Mesenchymal stem cell (in vitro differentiated cells and primary cell): ENCODE measurements around the gene SNRNP48. TPM values are rescaled to one million over a fixed set of nuclear protein-coding genes. Genes with fewer than 3 reads are reported as not detected.
A peak's percentile ranks its signal among the peaks of the same experiment; 100 is the strongest.

Experiments
- DNase-seq: peaks from one replicate; pipeline ENCODE4 v3.0.0-alpha.2; 2013
- H2AFZ ChIP-seq: one replicate; pipeline ENCODE4 v1.6.1; 2013; ENCODE audit warnings: low read depth, mild to moderate bottlenecking, control low read depth, inconsistent platforms, low read length, moderate library complexity
- H2AK5ac ChIP-seq: 2 replicates; pipeline ENCODE4 v1.6.1; 2013; ENCODE audit warnings: low read length, moderate library complexity, mild to moderate bottlenecking, inconsistent platforms; ENCODE audit not compliant: severe bottlenecking
- H2BK120ac ChIP-seq: one replicate; pipeline ENCODE4 v1.6.1; 2013; ENCODE audit warnings: low read depth, mild to moderate bottlenecking, inconsistent platforms, low read length, moderate library complexity
- H2BK12ac ChIP-seq, 2 experiments: one replicate each; pipeline ENCODE4 v1.6.1; 2013; ENCODE audit warnings: inconsistent platforms in 2 of 2, low read length in 2 of 2, mild to moderate bottlenecking in 2 of 2, moderate library complexity in 2 of 2, control low read depth in 1 of 2
- H2BK15ac ChIP-seq: one replicate; pipeline ENCODE4 v1.6.1; 2013; ENCODE audit warnings: mild to moderate bottlenecking, low read depth, inconsistent platforms; ENCODE audit not compliant: poor library complexity, severe bottlenecking
- H2BK5ac ChIP-seq: 2 replicates; pipeline ENCODE4 v1.6.1; 2013; ENCODE audit warnings: low read depth, mild to moderate bottlenecking, low read length, control low read depth, inconsistent platforms; ENCODE audit not compliant: poor library complexity, severe bottlenecking
- H3K14ac ChIP-seq, 2 experiments: one replicate each; pipeline ENCODE4 v1.6.1; 2013; ENCODE audit warnings: inconsistent platforms in 2 of 2, low read length in 2 of 2, control low read depth in 1 of 2, mild to moderate bottlenecking in 1 of 2, moderate library complexity in 1 of 2
- H3K18ac ChIP-seq, 2 experiments: one replicate each; pipeline ENCODE4 v1.6.1; 2013; ENCODE audit warnings: inconsistent platforms in 2 of 2, low read length in 2 of 2, control low read depth in 1 of 2, low read depth in 1 of 2, mild to moderate bottlenecking in 1 of 2
- H3K23ac ChIP-seq, 2 experiments: one replicate each; pipeline ENCODE4 v1.6.1; 2013; ENCODE audit warnings: inconsistent platforms in 2 of 2, low read length in 2 of 2, mild to moderate bottlenecking in 2 of 2, moderate library complexity in 2 of 2, control low read depth in 1 of 2
- H3K27ac ChIP-seq: 2 replicates; pipeline ENCODE4 v1.5.1; 2013; ENCODE audit warnings: mild to moderate bottlenecking, moderate library complexity, low read length, control low read depth, inconsistent platforms; ENCODE audit not compliant: poor library complexity, severe bottlenecking
- H3K27me3 ChIP-seq, 2 experiments: 2 replicates each; pipeline versions ENCODE4 v1.6.1 to v1.7.0; 2013; ENCODE audit warnings: low read length in 2 of 2, mild to moderate bottlenecking in 2 of 2, moderate library complexity in 2 of 2, control low read depth in 1 of 2, inconsistent platforms in 1 of 2; ENCODE audit not compliant: control insufficient read depth in 1 of 2, insufficient read depth in 1 of 2
- H3K36me3 ChIP-seq, 2 experiments: 2 replicates each; pipeline versions ENCODE4 v1.6.1 to v1.7.0; 2013; ENCODE audit warnings: low read length in 2 of 2, control low read depth in 1 of 2, inconsistent platforms in 1 of 2, low read depth in 1 of 2, mild to moderate bottlenecking in 1 of 2; ENCODE audit not compliant: insufficient read depth in 2 of 2, control insufficient read depth in 1 of 2
- H3K4ac ChIP-seq, 2 experiments: one replicate each; pipeline ENCODE4 v1.6.1; 2013; ENCODE audit warnings: inconsistent platforms in 2 of 2, low read length in 2 of 2, mild to moderate bottlenecking in 2 of 2, moderate library complexity in 2 of 2, control low read depth in 1 of 2, low read depth in 1 of 2
- H3K4me1 ChIP-seq: 2 replicates; pipeline ENCODE4 v1.6.1; 2013; ENCODE audit warnings: low read depth, low read length, control low read depth; ENCODE audit not compliant: control insufficient read depth, insufficient read depth
- H3K4me2 ChIP-seq: 2 replicates; pipeline ENCODE4 v1.6.1; 2013; ENCODE audit warnings: low read length, mild to moderate bottlenecking, inconsistent platforms; ENCODE audit not compliant: poor library complexity, severe bottlenecking
- H3K4me3 ChIP-seq, 2 experiments: 2 replicates each; pipeline versions ENCODE4 v1.5.1 to v1.7.0; 2013; ENCODE audit warnings: low read length in 2 of 2, mild to moderate bottlenecking in 2 of 2, control low read depth in 1 of 2, low read depth in 1 of 2; ENCODE audit not compliant: insufficient read depth in 1 of 2
- H3K79me1 ChIP-seq: replicated peaks from 2 replicates; pipeline ENCODE4 v1.6.1; 2013; ENCODE audit warnings: mild to moderate bottlenecking, control low read depth, low read length, inconsistent platforms; ENCODE audit not compliant: poor library complexity, severe bottlenecking
- H3K9ac ChIP-seq: 2 replicates; pipeline ENCODE4 v1.7.0; 2013; ENCODE audit warnings: mild to moderate bottlenecking, low read length, moderate library complexity
- H3K9me3 ChIP-seq: 2 replicates; pipeline ENCODE4 v1.7.0; 2013; ENCODE audit warnings: mild to moderate bottlenecking, low read length; ENCODE audit not compliant: control insufficient read depth
- H4K8ac ChIP-seq: one replicate; pipeline ENCODE4 v1.6.1; 2013; ENCODE audit warnings: inconsistent platforms, mild to moderate bottlenecking, low read length, moderate library complexity
- H4K91ac ChIP-seq: one replicate; pipeline ENCODE4 v1.6.1; 2013; ENCODE audit warnings: mild to moderate bottlenecking, low read length, inconsistent platforms
- WGBS: methylation state at CpG from one replicate; pipeline ENCODE4 v1.1.7; 2013; ENCODE audit warnings: mixed read lengths; 5-methylcytosine and 5-hydroxymethylcytosine counted together
- polyA plus RNA-seq, 2 experiments: library from polyadenylated mRNA; stranded (reverse); fragments of 200-250 nt; gene quantifications; one replicate each; pipeline ENCODE4 v1.2.3, GENCODE V29; 2013

SNRNP48 gene, protein sequence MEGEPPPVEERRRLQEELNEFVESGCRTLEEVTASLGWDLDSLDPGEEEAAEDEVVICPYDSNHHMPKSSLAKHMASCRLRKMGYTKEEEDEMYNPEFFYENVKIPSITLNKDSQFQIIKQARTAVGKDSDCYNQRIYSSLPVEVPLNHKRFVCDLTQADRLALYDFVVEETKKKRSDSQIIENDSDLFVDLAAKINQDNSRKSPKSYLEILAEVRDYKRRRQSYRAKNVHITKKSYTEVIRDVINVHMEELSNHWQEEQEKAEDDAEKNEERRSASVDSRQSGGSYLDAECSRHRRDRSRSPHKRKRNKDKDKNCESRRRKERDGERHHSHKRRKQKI
- polyA plus RNA-seq (2013, experiment 1 of 2): 9.5 TPM
- polyA plus RNA-seq (2013, experiment 2 of 2): 10.3 TPM

DNA sequence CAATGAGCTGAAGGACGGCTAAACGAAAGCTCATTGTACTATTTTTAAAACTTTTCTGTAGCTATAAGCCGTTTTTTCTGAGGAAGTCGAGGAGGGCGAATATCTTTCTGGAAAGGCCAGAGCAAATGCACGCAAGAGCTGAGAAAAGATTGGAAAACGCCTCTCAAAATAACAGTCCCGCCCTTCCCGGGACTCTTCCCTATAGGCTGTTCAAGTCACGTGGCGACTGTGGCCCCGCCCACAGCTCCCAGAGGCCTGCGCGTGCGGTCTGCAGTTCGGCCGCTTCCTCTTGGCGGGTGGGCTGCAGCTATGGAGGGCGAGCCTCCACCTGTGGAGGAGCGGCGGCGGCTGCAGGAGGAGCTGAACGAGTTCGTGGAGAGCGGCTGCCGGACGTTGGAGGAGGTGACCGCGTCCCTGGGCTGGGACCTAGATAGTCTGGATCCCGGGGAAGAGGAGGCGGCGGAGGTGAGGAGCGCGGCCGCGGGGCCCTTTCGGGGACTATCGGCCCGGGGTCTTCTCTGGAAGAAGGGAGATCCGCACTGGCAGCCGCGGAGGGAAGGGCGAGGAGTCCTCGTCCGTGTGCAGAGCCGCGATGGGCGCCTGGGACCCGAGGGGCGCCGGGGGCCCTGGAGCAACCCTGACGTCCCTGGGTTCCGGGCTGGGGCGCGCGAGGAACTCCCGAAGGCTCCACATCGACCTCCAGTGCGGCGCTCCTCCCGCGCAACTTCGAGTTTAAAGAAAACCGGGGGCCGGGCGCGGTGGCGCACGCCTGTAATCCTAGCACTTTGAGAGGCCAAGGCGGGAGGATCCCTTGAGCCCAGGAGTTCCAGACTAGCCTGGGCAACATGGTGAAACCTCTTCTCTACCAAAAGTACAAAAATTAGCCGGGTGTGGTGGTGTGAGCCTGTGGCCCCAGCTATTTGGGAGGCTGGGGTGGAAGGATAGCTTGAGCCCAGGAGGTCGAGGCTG, at the start of gene SNRNP48:
Gene SNRNP48 (plus strand): TSS at position 250 of the 969 bp plus-strand sequence. CDS start 60 bp downstream, at position 310.
- Histone ChIP-seq H3K27ac (peak within 1 kb of the TSS; percentile 78), H2BK12ac (no peak within 1 kb of the TSS), H3K36me3 (peaks cover 5 to 18% of the 10 kb centered on the region in 2 experiments), H2BK15ac (peak within 1 kb of the TSS; percentile 69), H3K14ac (peak within 1 kb of the TSS in 1 of 2 experiments; percentile 31), H3K9me3 (no peaks in the 10 kb centered on the region), H3K4ac (no peak within 1 kb of the TSS), H3K79me1 (peaks cover 6% of the 10 kb centered on the region), H3K4me2 (peak within 1 kb of the TSS; percentile 72), H2BK120ac (peak within 1 kb of the TSS; percentile 89), H2AFZ (peak within 1 kb of the TSS; percentile 19), H3K4me3 (peak within 1 kb of the TSS; percentile 88), H3K27me3 (no peaks in the 10 kb centered on the region), H4K91ac (peak within 1 kb of the TSS; percentile 88), H2BK5ac (no peak within 1 kb of the TSS), H3K9ac (peak within 1 kb of the TSS; percentile 86), H3K23ac (no peak within 1 kb of the TSS), H4K8ac (peak within 1 kb of the TSS; percentile 85), H3K4me1 (peaks cover 5% of the 10 kb centered on the region), H2AK5ac (no peak within 1 kb of the TSS), H3K18ac (peak within 1 kb of the TSS; percentile 67 to 96)
- WGBS: under 1% methylated on average over 66 of the region's 72 CpGs
- DNase-seq: peak; percentile 95

DNA sequence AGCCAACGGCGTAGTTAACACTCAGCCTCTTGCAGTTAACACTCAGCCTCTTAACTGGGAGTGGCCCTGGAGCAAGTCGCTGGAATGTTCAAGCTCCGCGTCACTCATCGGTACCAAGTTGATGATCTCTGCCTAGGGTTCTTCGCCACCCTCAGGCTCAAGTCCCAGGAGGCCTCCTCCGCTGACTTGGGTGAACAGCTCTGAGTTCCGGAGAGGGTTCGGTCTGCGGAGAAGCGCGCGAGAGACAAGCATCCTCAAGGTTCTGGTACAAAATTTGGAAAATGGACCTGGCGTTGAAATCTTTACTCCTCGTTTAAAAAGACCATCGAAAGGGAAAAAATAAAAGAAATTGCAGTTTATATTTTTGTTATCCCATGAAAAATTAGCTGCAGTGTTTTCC, 49.4 kb upstream of the SNRNP48 start:
- Histone ChIP-seq H3K36me3 (no peaks in the 10 kb centered on the region), H3K27me3 (peaks cover 0 to 41% of the 10 kb centered on the region in 2 experiments), H4K8ac (no peak overlapping the region)

DNA sequence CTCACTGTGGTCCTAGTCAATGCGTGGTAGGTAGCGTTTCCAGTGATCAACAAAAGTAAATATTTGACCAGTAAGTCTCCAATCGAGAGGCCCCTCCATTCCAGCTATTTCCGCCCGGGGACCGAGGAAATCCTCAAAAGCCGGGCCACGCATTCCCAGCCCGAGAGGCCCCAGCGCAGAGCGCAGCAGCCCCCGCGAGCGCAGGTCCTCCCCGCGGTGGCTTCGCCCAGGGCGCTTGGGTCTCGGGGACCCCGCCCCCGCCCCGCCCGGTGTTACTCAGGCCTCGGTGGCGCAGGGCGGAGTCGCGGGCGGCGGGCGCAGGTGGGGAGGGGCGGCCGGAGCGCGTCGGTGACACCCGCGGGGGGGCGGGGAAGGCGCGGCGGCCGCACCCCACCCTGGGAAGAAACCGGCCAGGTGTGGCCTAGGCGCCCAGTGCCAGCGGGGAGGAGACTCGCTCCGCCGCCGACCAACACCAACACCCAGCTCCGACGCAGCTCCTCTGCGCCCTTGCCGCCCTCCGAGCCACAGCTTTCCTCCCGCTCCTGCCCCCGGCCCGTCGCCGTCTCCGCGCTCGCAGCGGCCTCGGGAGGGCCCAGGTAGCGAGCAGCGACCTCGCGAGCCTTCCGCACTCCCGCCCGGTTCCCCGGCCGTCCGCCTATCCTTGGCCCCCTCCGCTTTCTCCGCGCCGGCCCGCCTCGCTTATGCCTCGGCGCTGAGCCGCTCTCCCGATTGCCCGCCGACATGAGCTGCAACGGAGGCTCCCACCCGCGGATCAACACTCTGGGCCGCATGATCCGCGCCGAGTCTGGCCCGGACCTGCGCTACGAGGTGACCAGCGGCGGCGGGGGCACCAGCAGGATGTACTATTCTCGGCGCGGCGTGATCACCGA, 48.6 kb upstream of the SNRNP48 start, which contains the start of gene DSP:
Gene DSP (plus strand): TSS at position 497 of the 890 bp plus-strand sequence. CDS start 245 bp downstream, at position 742.
- Histone ChIP-seq H2BK120ac (no peak within 1 kb of the TSS), H3K4me2 (peak within 1 kb of the TSS; percentile 85), H3K23ac (peak within 1 kb of the TSS in 1 of 2 experiments; percentile 90), H3K18ac (peak within 1 kb of the TSS in 1 of 2 experiments; percentile 71), H3K14ac (peak within 1 kb of the TSS in 1 of 2 experiments; percentile 89), H3K27me3 (peaks cover 0 to 41% of the 10 kb centered on the region in 2 experiments), H2BK5ac (peak within 1 kb of the TSS; percentile 37), H2AK5ac (no peak within 1 kb of the TSS), H3K27ac (peak within 1 kb of the TSS; percentile 66), H3K4me1 (peaks cover 6% of the 10 kb centered on the region), H3K36me3 (no peaks in the 10 kb centered on the region), H3K4me3 (peak within 1 kb of the TSS; percentile 70 to 79), H2BK15ac (peak within 1 kb of the TSS; percentile 80), H3K9ac (peak within 1 kb of the TSS; percentile 70), H4K8ac (peak within 1 kb of the TSS; percentile 29), H3K9me3 (no peaks in the 10 kb centered on the region), H2AFZ (peak within 1 kb of the TSS; percentile 72), H3K79me1 (peaks cover 4% of the 10 kb centered on the region), H2BK12ac (peak within 1 kb of the TSS in 1 of 2 experiments; percentile 67), H3K4ac (peak within 1 kb of the TSS; percentile 25 to 32), H4K91ac (peak within 1 kb of the TSS; percentile 34)
- under 1% methylated on average over 78 of the region's 105 CpGs for WGBS
- peak; percentile 41 for DNase-seq

More for the DNA sequence above, 49.4 kb upstream of the SNRNP48 start:
- peak; percentile 18 for DNase-seq
- Histone ChIP-seq H3K4ac (no peak overlapping the region), H2BK5ac (no peak overlapping the region), H3K23ac (no peak overlapping the region), H4K91ac (no peak overlapping the region), H3K27ac (no peak overlapping the region), H3K4me3 (peak overlapping the region in 1 of 2 experiments; percentile 79), H3K9ac (peak overlapping the region; percentile 36), H2BK120ac (no peak overlapping the region), H3K4me2 (peak overlapping the region; percentile 85), H3K9me3 (no peaks in the 10 kb centered on the region), H3K18ac (no peak overlapping the region), H3K79me1 (peaks cover 3% of the 10 kb centered on the region), H2BK15ac (no peak overlapping the region), H2BK12ac (no peak overlapping the region), H3K4me1 (peaks cover 8% of the 10 kb centered on the region), H2AK5ac (no peak overlapping the region), H3K14ac (no peak overlapping the region), H2AFZ (peak overlapping the region; percentile 6)
- WGBS: 14% methylated on average over 14 of the region's 17 CpGs
